Bone marrow (tissue), 2 donors: ENCODE data around the gene TKT.

ENCODE experiments used
- DNase-seq, 2 donors: peaks; one replicate each; lab custom pipeline; 2025; lab: John Stamatoyannopoulos, UW

The TKT gene

GRCh38 chr3:53240989-53241972 is 14.5 kb downstream of the TKT start:
- DNase-seq, result no peak

- DNase-seq, result no peak
Observed at GRCh38 chr3:53239800-53240199, 16.0 kb downstream of the TKT start.

GRCh38 chr3:53238886-53239285 is 16.9 kb downstream of the TKT start:
- no peak for DNase-seq

GRCh38 chr3:53238051-53238850 is 17.6 kb downstream of the TKT start:
- DNase-seq, result no peak

GRCh38 chr3:53236112-53236841 is 19.5 kb downstream of the TKT start:
- peak; percentile 26 to 39 for DNase-seq

- no peak for DNase-seq
Observed at GRCh38 chr3:53235545-53235944, 20.3 kb downstream of the TKT start.

GRCh38 chr3:53234841-53235232 is 21.0 kb downstream of the TKT start:
- no peak for DNase-seq

- no peak for DNase-seq
Observed at GRCh38 chr3:53234130-53234840, 21.5 kb downstream of the TKT start.

GRCh38 chr3:53232641-53233377 is 23.0 kb downstream of the TKT start:
- no peak for DNase-seq

- DNase-seq, result no peak
Observed at GRCh38 chr3:53231532-53232511, 24.0 kb downstream of the TKT start.

- no peak for DNase-seq
Observed at GRCh38 chr3:53230789-53231188, 25.0 kb downstream of the TKT start.

GRCh38 chr3:53230041-53230621 is 25.7 kb downstream of the TKT start:
- DNase-seq, result no peak

- no peak for DNase-seq
Observed at GRCh38 chr3:53229606-53230005, 26.2 kb downstream of the TKT start.

GRCh38 chr3:53229171-53229570 is 26.7 kb downstream of the TKT start:
- DNase-seq, result no peak

GRCh38 chr3:53227993-53228885 is 27.6 kb downstream of the TKT start:
- no peak for DNase-seq

GRCh38 chr3:53226841-53227407 is 28.9 kb downstream of the TKT start:
- DNase-seq, result no peak

- no peak for DNase-seq
Observed at GRCh38 chr3:53226142-53226840, 29.5 kb downstream of the TKT start.
